Mononuclear cell (primary cell): ENCODE results near the gene CAD. TPM values are rescaled to one million over a fixed set of nuclear protein-coding genes. Genes with fewer than 3 reads are reported as not detected.
"Not testable (repeated sequence)": the region's sequence is repeated elsewhere in the genome, so short reads cannot be mapped to it uniquely, and the experiment has no call there.

Source experiments
- H3K27me3 ChIP-seq: 2 replicates; pipeline ENCODE4 v1.6.0; 2011; ENCODE audit warnings: low read length, control low read depth; ENCODE audit not compliant: insufficient read depth
- H3K4me1 ChIP-seq: 2 replicates; pipeline ENCODE4 v1.5.1; 2011; ENCODE audit warnings: mild to moderate bottlenecking, low read length, control low read depth; ENCODE audit not compliant: insufficient read depth
- H3K4me3 ChIP-seq: 2 replicates; pipeline ENCODE4 v1.5.1; 2011; ENCODE audit warnings: mild to moderate bottlenecking, low read length, moderate library complexity
- H3K9me3 ChIP-seq: 2 replicates; pipeline ENCODE4 v1.5.1; 2011; ENCODE audit warnings: low read depth, mild to moderate bottlenecking, control low read depth, low read length
- total RNA-seq: library from RNA; depleted of rRNA; stranded (reverse); fragments of >200 nt; gene quantifications from one replicate; pipeline ENCODE4 v1.2.3, GENCODE V29; 2012

The CAD gene
- total RNA-seq = 5.7 TPM

GRCh38 chr2:27217173-27218121 is at the start of gene CAD:
CAD (plus strand) TSS chr2:27217369; CDS start chr2:27217552, 183 bp downstream.
- no peaks in the 10 kb centered on the region for H3K9me3 ChIP-seq
- peak within 1 kb of the TSS; percentile 55 for H3K4me3 ChIP-seq
- no peaks in the 10 kb centered on the region for H3K27me3 ChIP-seq
- H3K4me1 ChIP-seq = peaks cover 31% of the 10 kb centered on the region

- Histone ChIP-seq H3K4me3 (no peak overlapping the region), H3K4me1 (peaks cover 7% of the 10 kb centered on the region), H3K9me3 (no peaks in the 10 kb centered on the region), H3K27me3 (peaks cover 4% of the 10 kb centered on the region)
Measured at GRCh38 chr2:27170581-27171337, 46.4 kb upstream of the CAD start.

DNA sequence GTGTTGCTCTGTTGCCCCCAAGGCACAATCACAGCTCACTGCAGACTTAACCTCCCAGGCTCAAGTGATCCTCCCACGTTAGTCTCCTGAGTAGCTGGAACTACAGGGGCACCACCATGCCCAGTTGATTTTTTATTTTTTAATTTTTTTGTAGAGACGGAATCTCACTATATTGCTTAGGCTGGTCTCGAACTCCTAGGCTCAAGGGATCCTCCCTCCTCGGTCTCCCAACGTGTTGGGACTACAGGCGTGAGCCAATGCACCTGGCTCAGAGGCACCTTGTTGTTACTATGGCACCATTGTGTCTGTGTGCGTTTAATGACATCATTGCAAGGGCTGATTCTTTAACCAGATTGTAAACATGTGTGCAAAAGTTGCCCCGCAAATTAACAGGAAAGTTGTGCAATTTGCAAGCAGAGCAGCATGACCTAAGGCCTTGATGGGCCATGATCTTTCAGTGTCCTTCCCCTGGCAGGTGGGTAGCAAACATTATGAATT is 45.8 kb upstream of the CAD start:
- no peaks in the 10 kb centered on the region for H3K9me3 ChIP-seq
- H3K27me3 ChIP-seq = peaks cover 4% of the 10 kb centered on the region
- H3K4me3 ChIP-seq = no peak overlapping the region
- peaks cover 7% of the 10 kb centered on the region for H3K4me1 ChIP-seq

- H3K9me3 ChIP-seq = no peaks in the 10 kb centered on the region
- peaks cover 7% of the 10 kb centered on the region for H3K4me1 ChIP-seq
- H3K27me3 ChIP-seq = peaks cover 8% of the 10 kb centered on the region
- H3K4me3 ChIP-seq = no peak overlapping the region
Measured at GRCh38 chr2:27174638-27175037, 42.5 kb upstream of the CAD start.

DNA sequence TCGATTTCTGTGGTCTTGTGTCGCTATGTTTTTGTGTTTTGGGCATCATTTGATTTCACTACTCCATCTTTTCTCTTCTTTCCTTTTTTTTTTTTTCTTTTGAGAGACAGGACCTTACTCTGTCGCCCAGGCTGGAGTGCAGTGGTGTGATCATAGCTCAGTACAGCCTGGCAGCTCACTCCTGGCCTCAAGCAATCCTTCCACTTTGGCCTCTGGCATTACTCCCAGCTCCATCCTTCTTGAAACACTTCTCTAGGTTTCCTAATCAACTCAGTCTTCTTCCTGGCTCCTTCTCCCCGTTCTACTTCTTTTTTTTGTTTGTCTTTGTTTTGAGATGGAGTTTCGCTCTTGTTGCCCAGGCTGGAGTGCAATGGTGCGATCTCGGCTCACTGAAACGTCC is 41.8 kb upstream of the CAD start:
- no peak overlapping the region for H3K4me3 ChIP-seq
- H3K4me1 ChIP-seq = peaks cover 2% of the 10 kb centered on the region
- H3K9me3 ChIP-seq = no peaks in the 10 kb centered on the region
- H3K27me3 ChIP-seq = peaks cover 12% of the 10 kb centered on the region

- not testable (repeated sequence) for H3K27me3 ChIP-seq, H3K4me3 ChIP-seq, H3K9me3 ChIP-seq, H3K4me1 ChIP-seq
Measured at GRCh38 chr2:27175781-27176180, 41.4 kb upstream of the CAD start.

GRCh38 chr2:27177441-27178351 is 39.5 kb upstream of the CAD start:
- no peaks in the 10 kb centered on the region for H3K9me3 ChIP-seq
- no peaks in the 10 kb centered on the region for H3K4me1 ChIP-seq
- no peak overlapping the region for H3K4me3 ChIP-seq
- H3K27me3 ChIP-seq = peaks cover 9% of the 10 kb centered on the region

- no peak overlapping the region for H3K4me3 ChIP-seq
- H3K4me1 ChIP-seq = no peaks in the 10 kb centered on the region
- H3K27me3 ChIP-seq = peaks cover 9% of the 10 kb centered on the region
- H3K9me3 ChIP-seq = no peaks in the 10 kb centered on the region
Measured at GRCh38 chr2:27178469-27178868, 38.7 kb upstream of the CAD start.

- Histone ChIP-seq H3K4me3 (no peak overlapping the region), H3K27me3 (peaks cover 9% of the 10 kb centered on the region), H3K4me1 (no peaks in the 10 kb centered on the region), H3K9me3 (no peaks in the 10 kb centered on the region)
Measured at GRCh38 chr2:27179344-27180000, 37.7 kb upstream of the CAD start.

DNA sequence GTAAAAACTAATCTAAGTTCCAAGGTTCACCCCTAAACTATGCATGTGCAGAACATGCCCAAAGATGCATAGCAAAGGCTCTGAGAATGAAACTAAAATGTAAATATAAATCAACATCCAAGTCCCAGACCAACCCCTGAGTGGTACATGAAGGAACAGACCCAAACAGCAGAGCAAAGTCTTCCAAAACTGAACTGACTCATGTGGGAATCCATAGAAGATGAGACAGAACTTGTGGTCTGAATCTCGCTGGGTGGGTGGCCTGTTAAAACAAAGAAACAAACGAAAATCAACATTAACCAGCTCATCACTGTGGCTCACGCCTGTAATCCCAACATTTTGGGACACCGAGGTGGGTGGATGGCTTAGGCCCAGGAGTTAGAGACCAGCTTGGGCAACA is 34.8 kb upstream of the CAD start:
- H3K9me3 ChIP-seq = no peaks in the 10 kb centered on the region
- H3K4me3 ChIP-seq = no peak overlapping the region
- H3K4me1 ChIP-seq = no peaks in the 10 kb centered on the region
- H3K27me3 ChIP-seq = peaks cover 9% of the 10 kb centered on the region

DNA sequence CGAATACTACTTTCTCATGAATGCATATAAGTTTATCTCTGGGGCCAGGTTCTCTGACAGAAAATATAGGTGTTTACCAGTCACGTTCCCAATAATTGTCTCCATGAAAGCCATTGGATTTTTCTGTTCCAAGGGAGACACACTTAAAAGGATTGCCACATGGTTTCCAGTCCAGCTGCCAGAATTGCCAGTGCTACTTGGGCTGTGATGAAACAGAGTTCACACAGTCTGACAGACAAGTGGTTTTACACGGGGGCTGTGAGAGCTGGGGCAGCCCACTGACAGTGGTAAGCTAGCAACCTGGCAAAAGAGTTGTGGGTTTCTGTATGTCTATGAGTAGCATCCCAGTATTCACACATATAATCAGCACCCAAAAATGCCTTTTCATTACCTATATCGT is 33.1 kb upstream of the CAD start:
- Histone ChIP-seq H3K4me1 (no peaks in the 10 kb centered on the region), H3K27me3 (peaks cover 8% of the 10 kb centered on the region), H3K4me3 (no peak overlapping the region), H3K9me3 (no peaks in the 10 kb centered on the region)

DNA sequence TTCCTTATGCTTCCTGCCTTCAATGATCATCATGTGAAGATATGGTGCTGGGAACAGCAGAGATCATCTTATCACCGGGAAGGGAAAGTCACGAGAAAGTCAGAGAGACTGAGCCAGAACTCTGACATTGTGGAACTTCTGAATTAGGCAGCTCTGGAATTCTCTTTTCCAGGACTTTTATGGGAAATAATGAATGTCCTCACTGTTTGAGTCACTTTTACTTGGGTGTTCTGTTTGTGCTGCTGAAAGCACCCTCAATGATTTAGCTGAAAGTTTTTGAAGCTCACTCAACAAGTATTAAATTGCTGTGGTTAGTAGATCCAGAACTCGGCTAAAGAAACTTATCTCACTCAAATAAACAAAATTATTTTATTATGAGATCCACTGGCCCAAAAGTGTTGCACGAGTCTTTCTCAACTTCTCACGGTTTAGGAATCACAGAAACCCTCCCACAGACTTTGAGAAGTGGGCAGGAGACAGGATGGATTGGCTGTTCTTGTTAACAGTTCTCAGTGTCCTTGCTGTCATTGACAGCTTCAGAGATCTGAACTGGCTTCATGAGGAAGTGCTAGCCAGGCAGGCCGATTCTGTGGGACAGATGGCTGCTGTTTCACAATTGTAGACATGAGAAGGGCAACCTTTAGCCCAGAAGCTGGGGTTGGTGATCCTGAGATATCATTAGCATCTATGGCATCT is 31.7 kb upstream of the CAD start:
- Histone ChIP-seq H3K4me1 (no peaks in the 10 kb centered on the region), H3K4me3 (no peak overlapping the region), H3K9me3 (no peaks in the 10 kb centered on the region), H3K27me3 (no peaks in the 10 kb centered on the region)

GRCh38 chr2:27186613-27187345 is 30.4 kb upstream of the CAD start:
- Histone ChIP-seq H3K9me3 (no peaks in the 10 kb centered on the region), H3K4me1 (no peaks in the 10 kb centered on the region), H3K4me3 (no peak overlapping the region), H3K27me3 (no peaks in the 10 kb centered on the region)
